Activated CD4-positive, alpha-beta T cell treated with anti-CD3 and anti-CD28 coated beads for 48 hours (primary cell): ENCODE results near the gene PKD2L1.
A peak's percentile ranks its signal among the peaks of the same experiment; 100 is the strongest.
"Not testable (repeated sequence)": the region's sequence is repeated elsewhere in the genome, so short reads cannot be mapped to it uniquely, and the experiment has no call there.

Experiments used
- DNase-seq: peaks from one replicate; pipeline ENCODE4 v3.0.0-alpha.2; 2020

PKD2L1 gene

GRCh38 chr10:100328198-100328597 lies 1.8 kb downstream of the PKD2L1 start:
- DNase-seq, result no peak

GRCh38 chr10:100327718-100328009 lies 2.4 kb downstream of the PKD2L1 start:
- DNase-seq, result no peak

- DNase-seq, result peak; percentile 46
Observed at GRCh38 chr10:100327007-100327717, 2.9 kb downstream of the PKD2L1 start.

GRCh38 chr10:100325158-100325557 lies 4.9 kb downstream of the PKD2L1 start:
- no peak for DNase-seq

GRCh38 chr10:100319707-100320402 lies 10.2 kb downstream of the PKD2L1 start:
- no peak for DNase-seq

GRCh38 chr10:100318207-100318606 lies 11.8 kb downstream of the PKD2L1 start:
- no peak for DNase-seq

- DNase-seq, result no peak
Observed at GRCh38 chr10:100315615-100316014, 14.4 kb downstream of the PKD2L1 start.

GRCh38 chr10:100311298-100311697 lies 18.7 kb downstream of the PKD2L1 start:
- DNase-seq, result no peak

GRCh38 chr10:100307684-100308083 lies 22.3 kb downstream of the PKD2L1 start:
- DNase-seq, result no peak

GRCh38 chr10:100306861-100307260 lies 23.2 kb downstream of the PKD2L1 start:
- no peak for DNase-seq

- no peak for DNase-seq
Observed at GRCh38 chr10:100304414-100304813, 25.6 kb downstream of the PKD2L1 start.

GRCh38 chr10:100303724-100304319 lies 26.2 kb downstream of the PKD2L1 start:
- no peak for DNase-seq

- DNase-seq, result not testable (repeated sequence)
Observed at GRCh38 chr10:100301123-100301522, 28.9 kb downstream of the PKD2L1 start.

- DNase-seq, result no peak
Observed at GRCh38 chr10:100297242-100297641, 32.8 kb downstream of the PKD2L1 start.

- DNase-seq, result no peak
Observed at GRCh38 chr10:100293066-100293465, 37.0 kb downstream of the PKD2L1 start.

GRCh38 chr10:100292300-100292699 lies 37.7 kb downstream of the PKD2L1 start:
- not testable (repeated sequence) for DNase-seq

- no peak for DNase-seq
Observed at GRCh38 chr10:100291356-100291755, 38.7 kb downstream of the PKD2L1 start.

GRCh38 chr10:100289641-100290040 lies 40.4 kb downstream of the PKD2L1 start:
- DNase-seq, result no peak

- no peak for DNase-seq
Observed at GRCh38 chr10:100288196-100288595, 41.8 kb downstream of the PKD2L1 start.

- no peak for DNase-seq
Observed at GRCh38 chr10:100287756-100288155, 42.3 kb downstream of the PKD2L1 start.

- peak; percentile 89 for DNase-seq
Observed at GRCh38 chr10:100286051-100287033, 43.7 kb downstream of the PKD2L1 start, which contains the start of gene BLOC1S2. Gene BLOC1S2 (minus strand): TSS chr10:100286680. CDS start chr10:100286659, 21 bp downstream.

- not testable (repeated sequence) for DNase-seq
Observed at GRCh38 chr10:100285326-100285725, 44.7 kb downstream of the PKD2L1 start.

GRCh38 chr10:100282907-100283306 lies 47.1 kb downstream of the PKD2L1 start:
- DNase-seq, result no peak
